Nephron progenitor cell (in vitro differentiated cells): ENCODE data around the gene RBM38.

Experiments
- DNase-seq: peaks from one replicate; pipeline ENCODE4 v3.0.0; 2021
- H3K27ac Mint-ChIP-seq: 2 replicates; pipeline ENCODE4 v1.8.0; 2021; ENCODE audit warnings: mild to moderate bottlenecking, moderate library complexity, mixed read lengths
- H3K27me3 Mint-ChIP-seq: 2 replicates; pipeline ENCODE4 v1.8.0; 2021; ENCODE audit warnings: mild to moderate bottlenecking, low read depth, mixed read lengths; ENCODE audit not compliant: poor library complexity
- H3K36me3 Mint-ChIP-seq: 2 replicates; pipeline ENCODE4 v1.8.0; 2021; ENCODE audit warnings: low read depth, mixed read lengths
- H3K4me1 Mint-ChIP-seq: 2 replicates; pipeline ENCODE4 v1.8.0; 2021; ENCODE audit warnings: mixed read lengths
- H3K4me3 Mint-ChIP-seq: 2 replicates; pipeline ENCODE4 v1.8.0; 2021; ENCODE audit warnings: mild to moderate bottlenecking, moderate library complexity, mixed read lengths
- H3K9me3 Mint-ChIP-seq: 2 replicates; pipeline ENCODE4 v1.8.0; 2021; ENCODE audit warnings: mild to moderate bottlenecking, moderate library complexity, mixed read lengths
- TF ChIP-seq, protein P1 (sequence below): fragments of 200-600 bp; sonication (generic); IDR thresholded peaks from 2 replicates; pipeline ENCODE4 v1.5.0; 2021; ENCODE audit warnings: antibody characterized with exemption

Gene RBM38

DNA sequence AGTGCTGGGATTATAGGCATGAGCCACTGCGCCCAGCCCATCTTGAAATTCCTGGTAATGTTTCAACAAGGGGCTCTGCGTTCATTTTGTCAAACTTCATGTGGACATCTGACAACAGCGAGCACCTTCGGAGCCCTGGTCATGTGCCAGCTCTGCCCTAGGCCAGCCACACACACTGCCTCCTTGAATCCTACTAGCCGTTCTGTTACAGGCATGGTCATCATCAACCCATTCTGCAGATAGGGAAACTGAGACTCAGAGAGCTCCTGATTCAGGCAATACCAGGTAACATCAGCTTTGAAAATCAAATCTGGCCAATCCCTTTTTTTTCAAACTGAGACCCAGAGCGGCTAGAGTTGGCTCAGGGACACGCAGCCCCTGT, 41.3 kb downstream of the RBM38 start:
- Mint-ChIP-seq H3K4me3 (no peak overlapping the region), H3K9me3 (peaks cover 5% of the 10 kb centered on the region), H3K4me1 (peaks cover 35% of the 10 kb centered on the region), H3K27me3 (peaks cover 7% of the 10 kb centered on the region), H3K36me3 (no peaks in the 10 kb centered on the region), H3K27ac (no peak overlapping the region)
- TF ChIP-seq, protein P1, sequence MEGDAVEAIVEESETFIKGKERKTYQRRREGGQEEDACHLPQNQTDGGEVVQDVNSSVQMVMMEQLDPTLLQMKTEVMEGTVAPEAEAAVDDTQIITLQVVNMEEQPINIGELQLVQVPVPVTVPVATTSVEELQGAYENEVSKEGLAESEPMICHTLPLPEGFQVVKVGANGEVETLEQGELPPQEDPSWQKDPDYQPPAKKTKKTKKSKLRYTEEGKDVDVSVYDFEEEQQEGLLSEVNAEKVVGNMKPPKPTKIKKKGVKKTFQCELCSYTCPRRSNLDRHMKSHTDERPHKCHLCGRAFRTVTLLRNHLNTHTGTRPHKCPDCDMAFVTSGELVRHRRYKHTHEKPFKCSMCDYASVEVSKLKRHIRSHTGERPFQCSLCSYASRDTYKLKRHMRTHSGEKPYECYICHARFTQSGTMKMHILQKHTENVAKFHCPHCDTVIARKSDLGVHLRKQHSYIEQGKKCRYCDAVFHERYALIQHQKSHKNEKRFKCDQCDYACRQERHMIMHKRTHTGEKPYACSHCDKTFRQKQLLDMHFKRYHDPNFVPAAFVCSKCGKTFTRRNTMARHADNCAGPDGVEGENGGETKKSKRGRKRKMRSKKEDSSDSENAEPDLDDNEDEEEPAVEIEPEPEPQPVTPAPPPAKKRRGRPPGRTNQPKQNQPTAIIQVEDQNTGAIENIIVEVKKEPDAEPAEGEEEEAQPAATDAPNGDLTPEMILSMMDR = no peak
- DNase-seq = no peak

DNA sequence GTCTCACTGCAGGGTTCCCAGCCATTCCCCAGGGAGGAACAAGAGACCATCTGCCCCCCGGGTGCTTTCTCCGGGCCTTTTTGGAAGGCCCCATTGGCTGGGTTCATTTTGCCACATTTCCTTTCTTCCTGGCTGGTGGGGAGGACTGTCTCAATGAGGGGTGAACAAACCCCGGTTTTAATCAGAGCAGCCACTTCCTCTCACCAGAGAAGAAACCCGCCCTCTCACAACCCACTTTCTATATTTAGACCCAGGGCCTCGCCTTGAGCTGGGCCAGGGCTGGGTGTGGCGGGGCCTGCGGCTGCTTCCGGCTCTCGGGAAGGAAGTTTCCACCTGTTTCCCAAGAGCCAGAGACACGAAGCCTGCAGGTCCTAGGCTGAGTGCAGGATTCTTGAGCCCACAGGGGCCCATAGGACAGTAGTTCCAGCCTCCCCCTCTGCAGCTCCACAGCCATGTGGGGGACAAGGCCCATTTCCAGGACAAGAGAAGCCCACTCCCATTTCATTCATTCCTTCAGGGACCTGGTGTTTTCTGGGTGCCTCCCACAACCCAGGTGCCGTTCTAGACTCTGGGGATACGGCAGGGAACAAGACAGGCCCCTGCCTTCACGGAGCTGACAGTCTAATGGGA, 41.8 kb downstream of the RBM38 start:
- peaks cover 7% of the 10 kb centered on the region for H3K27me3 Mint-ChIP-seq
- no peak overlapping the region for H3K4me3 Mint-ChIP-seq
- H3K9me3 Mint-ChIP-seq = peaks cover 6% of the 10 kb centered on the region
- H3K36me3 Mint-ChIP-seq = no peaks in the 10 kb centered on the region
- DNase-seq = no peak
- peaks cover 37% of the 10 kb centered on the region for H3K4me1 Mint-ChIP-seq
- TF ChIP-seq, protein P1 = no peak
- no peak overlapping the region for H3K27ac Mint-ChIP-seq

DNA sequence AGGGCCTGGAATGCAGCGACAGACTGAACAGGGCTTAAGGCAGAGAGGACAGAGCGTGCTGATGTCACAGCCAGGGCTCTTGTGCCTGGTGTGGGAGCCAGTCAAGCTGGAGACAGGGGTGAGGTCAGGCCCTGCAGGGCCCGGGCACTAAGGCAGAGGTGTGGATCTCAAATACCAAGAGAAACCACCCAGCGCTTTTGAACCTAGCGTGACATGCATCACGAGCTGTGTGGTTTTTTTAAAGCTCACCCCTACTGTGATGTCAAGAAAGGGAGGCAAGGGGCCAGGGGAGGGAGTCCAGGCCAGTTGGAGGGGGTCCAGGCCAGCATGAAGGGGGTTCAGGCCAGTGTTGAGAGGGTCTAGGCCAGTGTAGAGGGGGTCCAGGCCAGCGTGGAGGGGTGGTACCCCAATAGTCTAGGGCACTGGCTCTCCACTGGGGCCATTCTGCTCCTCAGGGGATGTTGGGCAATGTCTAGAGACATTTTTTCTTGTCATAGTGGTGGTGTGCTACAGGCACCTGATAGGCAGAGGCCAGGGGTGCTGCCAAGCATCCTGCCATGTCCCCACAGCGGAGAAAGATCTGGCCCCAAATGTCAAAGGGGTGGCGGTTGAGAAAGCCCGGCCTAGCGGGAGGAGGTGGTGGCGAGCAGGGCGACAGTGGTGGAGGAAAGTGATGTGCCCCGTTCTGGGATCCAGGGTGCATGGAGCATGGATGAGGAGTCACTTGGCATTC, 42.6 kb downstream of the RBM38 start:
- TF ChIP-seq, protein P1 = no peak
- peak overlapping the region; percentile 78 for H3K27ac Mint-ChIP-seq
- H3K27me3 Mint-ChIP-seq = peaks cover 4% of the 10 kb centered on the region
- DNase-seq = no peak
- H3K9me3 Mint-ChIP-seq = peaks cover 9% of the 10 kb centered on the region
- peaks cover 46% of the 10 kb centered on the region for H3K4me1 Mint-ChIP-seq
- H3K36me3 Mint-ChIP-seq = no peaks in the 10 kb centered on the region
- no peak overlapping the region for H3K4me3 Mint-ChIP-seq

DNA sequence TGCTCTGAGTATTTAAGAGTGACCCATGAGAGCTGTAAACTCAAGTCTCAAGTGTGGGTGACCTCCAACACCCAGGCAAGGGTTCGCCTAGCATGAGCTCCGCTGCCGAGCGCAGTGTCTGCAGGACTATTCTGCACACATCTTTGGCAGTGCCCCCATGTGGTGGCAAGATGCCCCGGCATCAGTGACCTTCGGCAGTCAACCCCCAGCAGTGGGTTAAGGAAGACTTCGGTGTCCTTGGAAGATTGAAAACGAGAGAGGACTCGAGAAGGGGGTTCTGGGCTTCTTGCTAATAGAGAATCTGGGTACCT, 43.1 kb downstream of the RBM38 start:
- TF ChIP-seq, protein P1 = no peak
- no peak for DNase-seq
- H3K27ac Mint-ChIP-seq = peak overlapping the region; percentile 34
- H3K4me3 Mint-ChIP-seq = no peak overlapping the region
- H3K9me3 Mint-ChIP-seq = peaks cover 9% of the 10 kb centered on the region
- H3K27me3 Mint-ChIP-seq = peaks cover 4% of the 10 kb centered on the region
- no peaks in the 10 kb centered on the region for H3K36me3 Mint-ChIP-seq
- H3K4me1 Mint-ChIP-seq = peaks cover 46% of the 10 kb centered on the region

DNA sequence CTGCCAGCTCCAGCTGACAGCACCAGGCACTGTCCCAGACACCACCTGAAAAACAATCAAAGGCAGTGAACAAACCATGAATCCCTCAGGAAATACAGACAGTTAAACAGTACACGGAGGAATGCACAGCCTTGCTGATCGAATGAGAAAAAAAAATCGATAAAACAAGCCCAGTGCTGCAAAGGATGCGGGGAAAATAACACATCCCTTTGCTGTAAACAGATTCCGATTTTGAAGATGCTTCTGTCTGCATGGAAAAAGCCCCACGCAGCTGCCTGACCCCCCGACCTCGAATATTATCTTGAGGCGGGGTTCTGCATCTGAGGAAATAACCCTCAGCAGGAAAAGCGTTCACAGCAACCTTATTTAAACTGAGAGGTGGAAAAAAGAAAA, 43.9 kb downstream of the RBM38 start:
- H3K9me3 Mint-ChIP-seq = peaks cover 9% of the 10 kb centered on the region
- TF ChIP-seq, protein P1 = no peak
- H3K27me3 Mint-ChIP-seq = no peaks in the 10 kb centered on the region
- no peak overlapping the region for H3K27ac Mint-ChIP-seq
- H3K4me1 Mint-ChIP-seq = peaks cover 49% of the 10 kb centered on the region
- H3K36me3 Mint-ChIP-seq = no peaks in the 10 kb centered on the region
- no peak for DNase-seq
- H3K4me3 Mint-ChIP-seq = no peak overlapping the region
